ENCODE measurements around the gene PDE7B. TPM values are rescaled to one million over a fixed set of nuclear protein-coding genes. Genes with fewer than 3 reads are reported as not detected.
A peak's percentile ranks its signal among the peaks of the same experiment; 100 is the strongest.

Gene PDE7B
- total and polyA plus RNA-seq, 9 of the 15 experiments (the other 6 are each of a cell fraction or from before 2014, with no cell fraction given) = 0.01 TPM; not detected in 8

DNA sequence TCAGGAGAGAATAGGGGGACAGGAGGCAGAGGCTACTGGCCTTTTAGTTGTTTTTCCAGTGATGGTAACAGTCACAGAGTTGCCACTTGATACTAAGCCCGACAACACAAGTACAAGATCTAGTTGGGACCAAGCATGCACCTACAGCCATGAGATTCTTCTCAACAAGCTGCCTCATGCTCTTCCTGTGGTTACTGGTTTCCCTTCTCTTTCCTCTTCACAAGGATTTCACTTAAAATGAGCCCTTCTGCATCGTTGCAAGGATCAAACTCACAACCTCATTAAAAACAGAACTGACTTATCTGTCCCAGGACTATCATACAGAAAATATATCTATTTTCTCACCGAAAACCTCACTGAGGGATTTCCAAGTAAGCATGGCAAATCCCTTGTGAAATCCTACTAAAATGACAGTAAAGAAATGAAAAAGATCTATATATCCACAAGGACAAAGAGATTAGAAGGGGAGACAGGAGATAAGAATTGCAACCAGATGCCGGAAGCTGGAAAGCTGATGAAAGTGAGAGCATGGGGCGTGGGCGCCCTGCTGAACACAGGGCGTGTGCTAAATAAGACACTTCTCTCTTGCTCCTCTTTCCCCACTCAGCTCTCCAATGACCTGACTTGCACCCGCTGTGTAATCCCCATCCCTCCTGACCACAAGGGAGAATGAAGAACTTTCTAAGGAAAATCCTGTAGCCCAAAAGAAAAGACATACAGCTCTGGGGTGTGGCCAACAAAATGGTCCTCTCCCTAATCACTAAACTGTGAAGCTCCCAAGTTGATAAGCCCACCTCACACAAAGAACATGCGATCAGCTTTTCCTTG lies 385.2 kb downstream of the PDE7B start (continued):
- TF ChIP-seq, protein P1, sequence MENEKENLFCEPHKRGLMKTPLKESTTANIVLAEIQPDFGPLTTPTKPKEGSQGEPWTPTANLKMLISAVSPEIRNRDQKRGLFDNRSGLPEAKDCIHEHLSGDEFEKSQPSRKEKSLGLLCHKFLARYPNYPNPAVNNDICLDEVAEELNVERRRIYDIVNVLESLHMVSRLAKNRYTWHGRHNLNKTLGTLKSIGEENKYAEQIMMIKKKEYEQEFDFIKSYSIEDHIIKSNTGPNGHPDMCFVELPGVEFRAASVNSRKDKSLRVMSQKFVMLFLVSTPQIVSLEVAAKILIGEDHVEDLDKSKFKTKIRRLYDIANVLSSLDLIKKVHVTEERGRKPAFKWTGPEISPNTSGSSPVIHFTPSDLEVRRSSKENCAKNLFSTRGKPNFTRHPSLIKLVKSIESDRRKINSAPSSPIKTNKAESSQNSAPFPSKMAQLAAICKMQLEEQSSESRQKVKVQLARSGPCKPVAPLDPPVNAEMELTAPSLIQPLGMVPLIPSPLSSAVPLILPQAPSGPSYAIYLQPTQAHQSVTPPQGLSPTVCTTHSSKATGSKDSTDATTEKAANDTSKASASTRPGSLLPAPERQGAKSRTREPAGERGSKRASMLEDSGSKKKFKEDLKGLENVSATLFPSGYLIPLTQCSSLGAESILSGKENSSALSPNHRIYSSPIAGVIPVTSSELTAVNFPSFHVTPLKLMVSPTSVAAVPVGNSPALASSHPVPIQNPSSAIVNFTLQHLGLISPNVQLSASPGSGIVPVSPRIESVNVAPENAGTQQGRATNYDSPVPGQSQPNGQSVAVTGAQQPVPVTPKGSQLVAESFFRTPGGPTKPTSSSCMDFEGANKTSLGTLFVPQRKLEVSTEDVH (IDR thresholded peaks at IDR 0.05; ENCODE audit: low read depth, partially characterized antibody) = peak; percentile 30
- TF ChIP-seq HCFC1 (IDR thresholded peaks at IDR 0.05; ENCODE audit: low read depth, low read length) = no peak
- peak; percentile 40 to 52; a peak in 3 of 4 replicates for TF ChIP-seq NRF1 (conservative IDR thresholded peaks at IDR 0.05 in 1 of 2, IDR thresholded peaks at IDR 0.05 in 1 of 2)
- TF ChIP-seq MAFG (tag; conservative IDR thresholded peaks at IDR 0.05) = 0 out of 2 replicates have a peak, but pooled peaks have one; percentile 18
- peak; percentile 86 for TF ChIP-seq GATAD2B (IDR thresholded peaks at IDR 0.05; ENCODE audit: borderline replicate concordance)
- TF ChIP-seq ZNF197 (CRISPR knock-in tag; IDR thresholded peaks at IDR 0.05; ENCODE audit: low read depth) = no peak; the same call in 1 of the 2 replicates
- TF ChIP-seq, protein P2, sequence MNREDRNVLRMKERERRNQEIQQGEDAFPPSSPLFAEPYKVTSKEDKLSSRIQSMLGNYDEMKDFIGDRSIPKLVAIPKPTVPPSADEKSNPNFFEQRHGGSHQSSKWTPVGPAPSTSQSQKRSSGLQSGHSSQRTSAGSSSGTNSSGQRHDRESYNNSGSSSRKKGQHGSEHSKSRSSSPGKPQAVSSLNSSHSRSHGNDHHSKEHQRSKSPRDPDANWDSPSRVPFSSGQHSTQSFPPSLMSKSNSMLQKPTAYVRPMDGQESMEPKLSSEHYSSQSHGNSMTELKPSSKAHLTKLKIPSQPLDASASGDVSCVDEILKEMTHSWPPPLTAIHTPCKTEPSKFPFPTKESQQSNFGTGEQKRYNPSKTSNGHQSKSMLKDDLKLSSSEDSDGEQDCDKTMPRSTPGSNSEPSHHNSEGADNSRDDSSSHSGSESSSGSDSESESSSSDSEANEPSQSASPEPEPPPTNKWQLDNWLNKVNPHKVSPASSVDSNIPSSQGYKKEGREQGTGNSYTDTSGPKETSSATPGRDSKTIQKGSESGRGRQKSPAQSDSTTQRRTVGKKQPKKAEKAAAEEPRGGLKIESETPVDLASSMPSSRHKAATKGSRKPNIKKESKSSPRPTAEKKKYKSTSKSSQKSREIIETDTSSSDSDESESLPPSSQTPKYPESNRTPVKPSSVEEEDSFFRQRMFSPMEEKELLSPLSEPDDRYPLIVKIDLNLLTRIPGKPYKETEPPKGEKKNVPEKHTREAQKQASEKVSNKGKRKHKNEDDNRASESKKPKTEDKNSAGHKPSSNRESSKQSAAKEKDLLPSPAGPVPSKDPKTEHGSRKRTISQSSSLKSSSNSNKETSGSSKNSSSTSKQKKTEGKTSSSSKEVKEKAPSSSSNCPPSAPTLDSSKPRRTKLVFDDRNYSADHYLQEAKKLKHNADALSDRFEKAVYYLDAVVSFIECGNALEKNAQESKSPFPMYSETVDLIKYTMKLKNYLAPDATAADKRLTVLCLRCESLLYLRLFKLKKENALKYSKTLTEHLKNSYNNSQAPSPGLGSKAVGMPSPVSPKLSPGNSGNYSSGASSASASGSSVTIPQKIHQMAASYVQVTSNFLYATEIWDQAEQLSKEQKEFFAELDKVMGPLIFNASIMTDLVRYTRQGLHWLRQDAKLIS (CRISPR knock-in tag; IDR thresholded peaks at IDR 0.05) = no peak
- no peak for TF ChIP-seq HDAC8 (tag; IDR thresholded peaks at IDR 0.05)
- no peak for TF ChIP-seq MEF2A (IDR thresholded peaks at IDR 0.05; ENCODE audit: control insufficient read depth, low read depth, low read length)
- peak; percentile 72; the same call in 1 of the 2 replicates for TF ChIP-seq SMARCC2 (IDR thresholded peaks at IDR 0.05; ENCODE audit: low read depth)
- TF ChIP-seq, protein P3, sequence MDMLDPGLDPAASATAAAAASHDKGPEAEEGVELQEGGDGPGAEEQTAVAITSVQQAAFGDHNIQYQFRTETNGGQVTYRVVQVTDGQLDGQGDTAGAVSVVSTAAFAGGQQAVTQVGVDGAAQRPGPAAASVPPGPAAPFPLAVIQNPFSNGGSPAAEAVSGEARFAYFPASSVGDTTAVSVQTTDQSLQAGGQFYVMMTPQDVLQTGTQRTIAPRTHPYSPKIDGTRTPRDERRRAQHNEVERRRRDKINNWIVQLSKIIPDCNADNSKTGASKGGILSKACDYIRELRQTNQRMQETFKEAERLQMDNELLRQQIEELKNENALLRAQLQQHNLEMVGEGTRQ (CRISPR knock-in tag; IDR thresholded peaks at IDR 0.05) = no peak
- TF ChIP-seq, protein P4, sequence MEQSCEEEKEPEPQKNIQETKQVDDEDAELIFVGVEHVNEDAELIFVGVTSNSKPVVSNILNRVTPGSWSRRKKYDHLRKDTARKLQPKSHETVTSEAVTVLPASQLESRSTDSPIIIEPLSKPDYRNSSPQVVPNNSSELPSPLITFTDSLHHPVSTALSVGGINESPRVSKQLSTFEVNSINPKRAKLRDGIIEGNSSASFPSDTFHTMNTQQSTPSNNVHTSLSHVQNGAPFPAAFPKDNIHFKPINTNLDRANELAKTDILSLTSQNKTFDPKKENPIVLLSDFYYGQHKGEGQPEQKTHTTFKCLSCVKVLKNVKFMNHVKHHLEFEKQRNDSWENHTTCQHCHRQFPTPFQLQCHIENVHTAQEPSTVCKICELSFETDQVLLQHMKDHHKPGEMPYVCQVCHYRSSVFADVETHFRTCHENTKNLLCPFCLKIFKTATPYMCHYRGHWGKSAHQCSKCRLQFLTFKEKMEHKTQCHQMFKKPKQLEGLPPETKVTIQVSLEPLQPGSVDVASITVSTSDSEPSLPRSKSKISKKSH (CRISPR knock-in tag; IDR thresholded peaks at IDR 0.05) = no peak
- no peak for TF ChIP-seq MTF1 (CRISPR knock-in tag; IDR thresholded peaks at IDR 0.05; ENCODE audit: borderline replicate concordance)
- no peak for TF ChIP-seq ZZZ3 (IDR thresholded peaks at IDR 0.05)
- no peak for TF ChIP-seq NR2C1 (IDR thresholded peaks at IDR 0.05)
- no peak; the same call in 1 of the 2 replicates for TF ChIP-seq NR2C1 (tag; IDR thresholded peaks at IDR 0.05)
- TF ChIP-seq ZFP36 (IDR thresholded peaks at IDR 0.05; ENCODE audit: low read depth, low read length, partially characterized antibody) = no peak
- peak; percentile 36 for TF ChIP-seq KDM5B (IDR thresholded peaks at IDR 0.05; ENCODE audit: insufficient replicate concordance, low read depth, low read length)
